ENCODE results near the gene ZDHHC9.

Gene ZDHHC9

GRCh38 chrX:129786210-129786651, 57.5 kb downstream of the ZDHHC9 start:
- no peak for DNase-seq (ENCODE audit: low spot score)

- no peak for DNase-seq (ENCODE audit: low spot score)
These were observed 58.3 kb downstream of the ZDHHC9 start for GRCh38 chrX:129785160-129785947.

- DNase-seq (ENCODE audit: low spot score), result no peak
These were observed 59.3 kb downstream of the ZDHHC9 start for GRCh38 chrX:129784371-129784770.

GRCh38 chrX:129783291-129783713, 60.4 kb downstream of the ZDHHC9 start:
- no peak for DNase-seq (ENCODE audit: low spot score)

GRCh38 chrX:129782706-129783105, 61.0 kb downstream of the ZDHHC9 start:
- DNase-seq (ENCODE audit: low spot score), result no peak

- DNase-seq (ENCODE audit: low spot score), result no peak
These were observed 61.8 kb downstream of the ZDHHC9 start for GRCh38 chrX:129781680-129782495.

- DNase-seq (ENCODE audit: low spot score), result no peak
These were observed 62.5 kb downstream of the ZDHHC9 start for GRCh38 chrX:129781134-129781672.

GRCh38 chrX:129780441-129781105, 63.1 kb downstream of the ZDHHC9 start:
- no peak for DNase-seq (ENCODE audit: low spot score)

GRCh38 chrX:129779747-129780146, 63.9 kb downstream of the ZDHHC9 start, which contains the start of gene SASH3:
SASH3 (plus strand) TSS chrX:129779949; CDS start chrX:129780098, 149 bp downstream.
- DNase-seq (ENCODE audit: low spot score), result no peak

- no peak for DNase-seq (ENCODE audit: low spot score)
These were observed 64.5 kb downstream of the ZDHHC9 start for GRCh38 chrX:129779086-129779672.

- no peak for DNase-seq (ENCODE audit: low spot score)
These were observed 66.3 kb downstream of the ZDHHC9 start for GRCh38 chrX:129777218-129778030.

GRCh38 chrX:129773649-129774458, 69.8 kb downstream of the ZDHHC9 start:
- DNase-seq (ENCODE audit: low spot score), result no peak

GRCh38 chrX:129772796-129773431, 70.8 kb downstream of the ZDHHC9 start:
- DNase-seq (ENCODE audit: low spot score), result no peak

GRCh38 chrX:129771266-129771995, 72.3 kb downstream of the ZDHHC9 start:
- no peak for DNase-seq (ENCODE audit: low spot score)

- no peak for DNase-seq (ENCODE audit: low spot score)
These were observed 74.1 kb downstream of the ZDHHC9 start for GRCh38 chrX:129769467-129770154.

GRCh38 chrX:129768586-129769466, 74.9 kb downstream of the ZDHHC9 start:
- no peak for DNase-seq (ENCODE audit: low spot score)

GRCh38 chrX:129768186-129768585, 75.5 kb downstream of the ZDHHC9 start:
- DNase-seq (ENCODE audit: low spot score), result no peak
